GM18870 (cell line): ENCODE measurements around the gene MAML3.

ENCODE experiments used
- ATAC-seq: cut with Tn5 transposase; IDR thresholded peaks from one replicate; pipeline ENCODE4 v1.9.1; 2021; ENCODE audit warnings: moderate library complexity; ENCODE audit not compliant: unreplicated experiment

The MAML3 gene

DNA sequence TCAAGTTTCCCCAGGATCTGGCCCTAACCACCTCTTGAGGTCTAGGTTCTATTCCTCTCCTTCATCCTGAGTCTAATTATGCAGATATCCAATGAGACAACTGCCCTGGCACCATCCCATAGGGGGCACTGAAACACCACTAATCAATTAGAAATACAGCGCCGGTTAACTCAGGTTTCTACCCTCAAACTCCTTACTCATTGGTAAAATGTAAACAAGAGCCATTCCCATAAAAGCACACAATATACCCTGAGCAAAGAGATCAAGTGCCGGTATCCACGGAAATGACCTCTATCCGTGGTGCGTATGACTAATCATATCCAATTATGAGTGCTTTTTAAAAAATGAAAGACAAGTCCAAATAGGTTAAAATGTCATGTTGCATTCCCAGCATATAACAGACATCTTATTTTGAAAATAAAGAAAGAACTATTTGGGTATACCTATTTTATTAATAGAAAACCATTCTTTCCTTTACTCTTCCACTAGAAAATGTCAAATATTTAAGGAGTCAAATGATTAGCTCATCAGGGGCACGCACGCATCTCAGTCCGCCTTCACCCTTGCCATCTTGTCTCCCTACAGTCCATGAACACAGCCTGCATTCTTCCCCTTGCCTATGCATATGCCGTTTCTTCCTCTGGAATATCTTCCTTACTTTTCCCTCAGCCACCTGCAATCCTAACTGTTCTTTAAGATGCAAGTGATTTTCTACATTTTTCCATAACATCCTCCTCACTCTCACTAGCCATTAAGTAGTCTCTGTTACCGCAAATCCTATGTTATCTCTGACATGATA, 141.1 kb downstream of the MAML3 start:
- peak; percentile 61 for ATAC-seq

DNA sequence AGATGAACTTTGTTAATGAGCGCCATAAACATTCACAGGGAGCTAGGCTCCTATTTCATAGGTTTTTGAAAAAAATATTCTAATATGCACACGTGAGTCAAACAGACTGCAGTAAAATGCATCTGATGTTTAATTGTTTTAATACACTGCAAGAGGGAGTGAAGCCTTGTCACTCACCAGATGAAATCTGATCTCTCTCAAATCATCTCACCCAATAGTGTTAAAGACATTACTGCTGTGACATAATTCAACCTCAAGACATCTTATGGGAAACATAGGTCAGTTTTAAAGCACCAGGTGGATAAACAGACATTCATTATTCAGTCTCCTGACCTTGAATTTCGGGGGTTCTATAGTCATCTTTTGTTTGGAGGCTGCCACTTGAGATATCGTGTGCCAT, 148.3 kb downstream of the MAML3 start:
- ATAC-seq: no peak

GRCh38 chr4:140004922-140005627, 148.9 kb downstream of the MAML3 start:
- no peak for ATAC-seq

- ATAC-seq: no peak
Measured at GRCh38 chr4:140004549-140004895, 149.5 kb downstream of the MAML3 start.

GRCh38 chr4:140003876-140004548, 150.0 kb downstream of the MAML3 start:
- no peak for ATAC-seq

- no peak for ATAC-seq
Measured at GRCh38 chr4:140000232-140000631, 153.8 kb downstream of the MAML3 start.

DNA sequence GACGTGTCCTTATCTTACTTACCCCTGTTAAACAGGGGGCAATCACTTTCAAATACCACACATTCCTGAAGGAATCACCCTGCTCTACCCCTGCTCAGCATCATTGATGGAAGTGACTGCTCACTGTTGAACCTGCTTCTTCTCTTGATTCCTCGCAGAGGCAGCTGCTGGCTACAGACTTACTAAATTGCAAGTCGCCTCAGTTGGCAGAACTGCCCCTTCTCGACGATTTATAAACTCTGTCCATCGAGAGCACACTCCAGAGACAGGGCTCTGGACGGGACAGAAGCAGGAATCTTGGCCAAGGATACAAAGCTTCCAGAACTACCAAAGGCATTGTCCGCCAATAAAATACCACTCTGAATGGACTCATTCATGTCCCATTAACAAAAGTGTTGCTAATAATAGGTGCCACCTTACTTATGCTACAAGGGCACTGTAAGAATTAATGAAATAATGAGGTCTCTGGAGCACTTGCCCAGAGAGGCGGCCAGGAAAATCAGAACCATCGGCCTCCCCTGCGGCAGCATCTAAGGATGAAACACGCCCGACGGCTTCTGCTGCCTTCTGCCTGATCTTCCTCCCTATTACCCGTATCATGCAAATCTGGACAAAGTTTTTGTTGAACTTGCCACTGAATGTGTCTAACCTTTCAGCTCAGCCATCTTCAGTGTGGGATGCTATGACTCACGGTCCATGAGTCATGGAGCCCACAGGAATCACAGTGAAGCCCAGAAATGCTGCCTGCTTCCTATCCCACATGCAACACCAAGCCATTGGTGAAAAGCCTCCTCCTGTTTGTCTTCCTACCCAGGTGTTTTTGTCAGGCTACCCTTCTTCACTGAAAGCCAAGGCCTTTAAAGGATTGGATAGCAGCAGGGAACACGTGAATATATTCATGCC, 164.9 kb downstream of the MAML3 start:
- ATAC-seq: no peak

- no peak for ATAC-seq
Measured at GRCh38 chr4:139987502-139987850, 166.5 kb downstream of the MAML3 start.

DNA sequence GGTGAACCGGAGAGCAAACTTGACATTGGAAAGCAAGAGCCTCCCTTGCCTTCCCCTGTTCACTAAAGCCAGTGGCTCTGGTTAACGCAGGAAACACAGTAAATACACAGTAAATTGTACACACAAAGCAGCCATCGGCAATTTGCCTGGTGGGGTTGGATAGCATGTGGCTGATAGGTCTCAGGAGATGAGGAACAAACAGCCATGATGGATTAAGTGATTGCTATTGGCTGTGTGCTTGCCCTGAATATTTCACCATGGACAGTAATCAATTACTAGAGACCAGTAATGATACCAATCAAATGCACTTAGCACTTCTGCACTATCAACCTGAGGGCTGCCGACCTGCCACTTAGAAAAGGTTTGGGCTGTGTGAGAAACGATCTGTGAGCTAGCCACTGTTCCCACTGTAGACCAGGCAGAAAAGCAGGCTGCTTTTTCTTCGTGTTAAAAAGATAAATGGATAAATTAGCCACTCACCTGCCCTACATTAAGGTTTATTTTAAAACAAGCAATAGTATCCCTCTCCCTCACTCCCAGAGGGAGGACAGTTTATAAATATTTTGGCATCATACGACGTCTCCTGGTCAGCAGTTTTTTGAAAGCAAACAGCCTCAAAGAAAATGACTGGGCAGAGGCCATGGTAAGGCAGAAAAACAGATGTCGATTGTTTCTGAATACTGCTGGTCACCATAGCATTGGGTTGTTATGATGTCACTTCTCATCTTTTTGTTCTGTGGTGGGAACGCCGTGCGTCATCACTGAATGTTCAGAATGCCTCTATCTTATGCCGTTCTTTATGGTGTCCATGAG, 167.1 kb downstream of the MAML3 start:
- ATAC-seq: no peak

DNA sequence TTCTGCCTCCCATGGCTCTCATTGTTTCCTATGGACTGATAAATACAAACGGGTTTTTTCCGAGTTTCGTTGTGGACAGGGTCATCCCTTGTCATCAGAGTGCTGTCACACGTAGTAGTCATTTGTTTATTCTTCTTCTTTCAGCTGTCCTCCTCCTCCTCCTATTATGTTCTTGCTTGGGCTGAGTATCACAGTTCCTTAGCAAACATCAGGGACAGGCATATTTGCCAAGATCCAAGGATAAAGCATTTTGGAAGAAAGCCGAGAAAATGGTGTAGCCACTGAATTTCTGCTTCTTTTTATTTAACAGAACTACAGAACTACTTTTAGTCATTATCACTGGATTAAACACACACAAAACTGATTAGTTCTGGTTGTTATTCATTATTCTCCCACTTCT, 167.9 kb downstream of the MAML3 start:
- ATAC-seq: no peak

- no peak for ATAC-seq
Measured at GRCh38 chr4:139985401-139985800, 168.6 kb downstream of the MAML3 start.

- ATAC-seq: no peak
Measured at GRCh38 chr4:139984471-139984870, 169.5 kb downstream of the MAML3 start.

GRCh38 chr4:139978692-139979091, 175.3 kb downstream of the MAML3 start:
- ATAC-seq: peak; percentile 98

- peak; percentile 42 for ATAC-seq
Measured at GRCh38 chr4:139977838-139978609, 176.0 kb downstream of the MAML3 start.

- no peak for ATAC-seq
Measured at GRCh38 chr4:139975830-139976272, 178.1 kb downstream of the MAML3 start.

GRCh38 chr4:139973616-139974015, 180.4 kb downstream of the MAML3 start:
- ATAC-seq: no peak

DNA sequence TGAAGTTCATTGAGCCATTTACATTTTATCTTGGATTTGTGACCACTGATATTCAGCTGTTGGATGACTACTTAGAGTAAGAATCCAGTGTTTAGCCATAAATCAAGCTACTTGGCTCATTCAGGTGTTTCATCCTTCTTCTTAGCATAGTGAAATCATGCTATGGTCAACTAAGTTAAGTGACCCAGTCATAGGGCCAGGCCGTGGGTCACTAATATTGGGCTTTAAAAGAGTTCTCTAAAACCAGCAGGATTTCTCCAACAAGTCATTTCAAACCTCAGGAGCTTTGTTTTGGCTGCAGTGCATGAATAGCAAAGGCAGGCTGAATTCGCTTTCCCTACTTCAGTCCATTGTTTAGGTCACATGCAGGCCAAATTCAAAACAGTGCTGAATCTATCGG, 181.0 kb downstream of the MAML3 start:
- ATAC-seq: no peak

GRCh38 chr4:139972305-139972704, 181.7 kb downstream of the MAML3 start:
- no peak for ATAC-seq

DNA sequence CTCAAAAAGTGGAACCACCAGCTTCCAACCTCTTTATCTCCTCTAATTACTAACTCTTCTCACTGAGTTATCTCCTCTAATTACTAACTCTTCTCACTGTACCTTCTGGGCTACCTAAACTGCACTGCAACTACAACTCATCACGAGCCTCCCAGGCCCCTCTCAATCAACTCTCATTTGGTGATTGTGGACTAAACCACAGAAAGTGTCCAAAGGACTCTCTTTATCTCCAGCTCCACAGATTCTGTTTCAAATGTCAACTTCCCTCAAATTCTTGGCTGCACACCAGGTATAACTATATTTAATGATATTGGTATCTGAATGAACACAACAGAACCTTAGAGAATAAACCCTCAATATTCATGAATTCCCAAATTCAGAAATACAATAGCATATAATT, 182.9 kb downstream of the MAML3 start:
- no peak for ATAC-seq
